ENCODE data around the gene POLD2.

The POLD2 gene

GRCh38 chr7:44079331-44080021 lies 43.9 kb downstream of the POLD2 start:
- no peak for DNase-seq

GRCh38 chr7:44078521-44078920 lies 44.8 kb downstream of the POLD2 start:
- DNase-seq, result no peak

GRCh38 chr7:44077681-44078091 lies 45.7 kb downstream of the POLD2 start:
- DNase-seq, result no peak

GRCh38 chr7:44077061-44077460 lies 46.3 kb downstream of the POLD2 start:
- DNase-seq, result no peak

GRCh38 chr7:44076101-44076895 lies 47.0 kb downstream of the POLD2 start:
- no peak for DNase-seq

GRCh38 chr7:44075296-44076075 lies 47.9 kb downstream of the POLD2 start:
- no peak for DNase-seq

GRCh38 chr7:44074349-44074695 lies 49.0 kb downstream of the POLD2 start:
- DNase-seq, result no peak

- peak; percentile 77 for DNase-seq
These were observed 49.5 kb downstream of the POLD2 start for GRCh38 chr7:44073664-44074348.

GRCh38 chr7:44072364-44073231 lies 50.8 kb downstream of the POLD2 start:
- DNase-seq, result no peak

- DNase-seq, result no peak
These were observed 51.5 kb downstream of the POLD2 start for GRCh38 chr7:44071726-44072363.

GRCh38 chr7:44068054-44068453 lies 55.3 kb downstream of the POLD2 start:
- DNase-seq, result no peak

- DNase-seq, result no peak
These were observed 56.0 kb downstream of the POLD2 start for GRCh38 chr7:44067064-44067951.

GRCh38 chr7:44066494-44067063 lies 56.8 kb downstream of the POLD2 start:
- no peak for DNase-seq

GRCh38 chr7:44066111-44066460 lies 57.3 kb downstream of the POLD2 start:
- DNase-seq, result no peak

GRCh38 chr7:44065431-44066110 lies 57.8 kb downstream of the POLD2 start, which contains the start of gene PGAM2:
Gene PGAM2 (minus strand): TSS chr7:44065567. CDS start chr7:44065529, 38 bp downstream.
- DNase-seq, result no peak

GRCh38 chr7:44064791-44065430 lies 58.4 kb downstream of the POLD2 start:
- no peak for DNase-seq
